HEK293 (cell line): ENCODE results near the gene OTUB1.

Experiments
- CTCF ChIA-PET: fragments of 350-600 bp; formaldehyde crosslinking; extraction: SDS; loops from one replicate; lab custom pipeline; 2021; ENCODE audit warnings: antibody characterized with exemption; lab: Yijun Ruan, JAX
- POLR2A ChIA-PET: fragments of 300-600 bp; formaldehyde crosslinking; extraction: SDS; loops from one replicate; lab custom pipeline; 2020; ENCODE audit warnings: antibody characterized with exemption, inconsistent platforms; lab: Yijun Ruan, JAX
- H3K27ac ChIP-seq: fragments of 200-500 bp; sonication (Bioruptor generic); 2 replicates; pipeline ENCODE4 v1.5.1; 2014; ENCODE audit warnings: low read depth, low read length, control low read depth, inconsistent platforms; ENCODE audit errors: extremely low read depth
- H3K36me3 ChIP-seq, 2 experiments: fragments of 200-500 bp in 1 of 2; sonication (Bioruptor generic) in 1 of 2; 1 replicate in 1 of 2; 2 replicates in 1 of 2; pipeline ENCODE4 v1.5.1; 2014 to 2017; ENCODE audit warnings: inconsistent platforms in 2 of 2, low read length in 2 of 2; ENCODE audit not compliant: control insufficient read depth in 2 of 2, insufficient read depth in 1 of 2
- H3K4me1 ChIP-seq: fragments of 200-500 bp; sonication (Bioruptor generic); 2 replicates; pipeline ENCODE4 v1.5.1; 2014; ENCODE audit warnings: mild to moderate bottlenecking, low read length, inconsistent platforms; ENCODE audit not compliant: control insufficient read depth, insufficient read depth
- H3K4me3 ChIP-seq: 2 replicates; pipeline ENCODE4 v1.5.1; 2011; ENCODE audit warnings: low read depth, mild to moderate bottlenecking, control low read depth, low read length, moderate library complexity
- H3K9me3 ChIP-seq: fragments of 200-500 bp; sonication (Bioruptor generic); 2 replicates; pipeline ENCODE4 v1.5.1; 2014; ENCODE audit warnings: low read depth, low read length, inconsistent platforms; ENCODE audit not compliant: control insufficient read depth, insufficient read depth
- FEZF1 ChIP-seq: fragments of 450-650 bp; formaldehyde crosslinking; IDR thresholded peaks from 2 replicates; pipeline ENCODE4 v1.5.1; 2016; ENCODE audit warnings: missing biosample characterization, missing genetic modification characterization
- OSR2 ChIP-seq: fragments of 450-650 bp; formaldehyde crosslinking; IDR thresholded peaks from 2 replicates; pipeline ENCODE4 v1.5.1; 2016; ENCODE audit warnings: missing biosample characterization, missing genetic modification characterization
- SCRT1 ChIP-seq: fragments of 450-650 bp; formaldehyde crosslinking; IDR thresholded peaks from 2 replicates; pipeline ENCODE4 v1.5.1; 2016; ENCODE audit warnings: missing biosample characterization, missing genetic modification characterization, borderline replicate concordance
- SCRT2 ChIP-seq: fragments of 450-650 bp; formaldehyde crosslinking; IDR thresholded peaks from 2 replicates; pipeline ENCODE4 v1.5.1; 2016; ENCODE audit warnings: missing biosample characterization, missing genetic modification characterization
- TRIM28 ChIP-seq: IDR thresholded peaks from 2 replicates; pipeline ENCODE4 v1.6.1; 2011; ENCODE audit warnings: low read length, control low read depth, borderline replicate concordance
- ZBTB48 ChIP-seq: fragments of 450-650 bp; formaldehyde crosslinking; IDR thresholded peaks from 2 replicates; pipeline ENCODE4 v1.5.1; 2016; ENCODE audit warnings: missing biosample characterization, missing genetic modification characterization
- ZFHX2 ChIP-seq: fragments of 450-650 bp; formaldehyde crosslinking; conservative IDR thresholded peaks from 2 replicates; pipeline ENCODE4 v1.5.1; 2016; ENCODE audit warnings: missing biosample characterization, missing genetic modification characterization
- ZNF133 ChIP-seq: fragments of 450-650 bp; formaldehyde crosslinking; IDR thresholded peaks from 2 replicates; pipeline ENCODE4 v1.5.1; 2016; ENCODE audit warnings: missing biosample characterization, missing genetic modification characterization
- ZNF16 ChIP-seq: fragments of 450-650 bp; formaldehyde crosslinking; IDR thresholded peaks from 2 replicates; pipeline ENCODE4 v1.5.1; 2016; ENCODE audit warnings: low read depth, missing biosample characterization, missing genetic modification characterization
- ZNF174 ChIP-seq: fragments of 450-650 bp; formaldehyde crosslinking; IDR thresholded peaks from 2 replicates; pipeline ENCODE4 v1.5.0; 2017; ENCODE audit warnings: missing biosample characterization, mild to moderate bottlenecking, missing genetic modification characterization
- ZNF2 ChIP-seq: fragments of 450-650 bp; formaldehyde crosslinking; IDR thresholded peaks from 2 replicates; pipeline ENCODE4 v1.5.1; 2016; ENCODE audit warnings: missing biosample characterization, missing genetic modification characterization
- ZNF23 ChIP-seq: fragments of 450-650 bp; formaldehyde crosslinking; IDR thresholded peaks from 2 replicates; pipeline ENCODE4 v1.5.1; 2016; ENCODE audit warnings: missing biosample characterization, missing genetic modification characterization, borderline replicate concordance
- ZNF292 ChIP-seq: fragments of 450-650 bp; formaldehyde crosslinking; IDR thresholded peaks from 2 replicates; pipeline ENCODE4 v1.5.1; 2016; ENCODE audit warnings: low read depth, missing biosample characterization, missing genetic modification characterization, borderline replicate concordance
- ZNF341 ChIP-seq: fragments of 450-650 bp; formaldehyde crosslinking; IDR thresholded peaks from 2 replicates; pipeline ENCODE4; 2016; ENCODE audit warnings: low read depth, missing biosample characterization, missing genetic modification characterization
- ZNF548 ChIP-seq: fragments of 450-650 bp; formaldehyde crosslinking; IDR thresholded peaks from 2 replicates; pipeline ENCODE4 v1.5.1; 2016; ENCODE audit warnings: missing biosample characterization, missing genetic modification characterization
- ZNF664 ChIP-seq: fragments of 450-650 bp; formaldehyde crosslinking; IDR thresholded peaks from 2 replicates; pipeline ENCODE4 v1.5.1; 2016; ENCODE audit warnings: missing biosample characterization, missing genetic modification characterization
- ZNF777 ChIP-seq: fragments of 450-650 bp; formaldehyde crosslinking; IDR thresholded peaks from 2 replicates; pipeline ENCODE4 v1.5.1; 2017; ENCODE audit warnings: missing biosample characterization, missing genetic modification characterization, borderline replicate concordance
- ZNF791 ChIP-seq: fragments of 450-650 bp; formaldehyde crosslinking; IDR thresholded peaks from 2 replicates; pipeline ENCODE4 v1.5.1; 2016; ENCODE audit warnings: missing biosample characterization, missing genetic modification characterization
- TF ChIP-seq, protein P1 (sequence below): fragments of 450-650 bp; formaldehyde crosslinking; optimal IDR thresholded peaks from 2 replicates; pipeline ENCODE3; 2016; ENCODE audit warnings: missing biosample characterization, mild to moderate bottlenecking, missing genetic modification characterization
- TF ChIP-seq, protein P2 (sequence below): fragments of 450-650 bp; formaldehyde crosslinking; IDR thresholded peaks from 2 replicates; pipeline ENCODE4 v1.5.1; 2016; ENCODE audit warnings: missing biosample characterization, missing genetic modification characterization

Gene OTUB1

DNA sequence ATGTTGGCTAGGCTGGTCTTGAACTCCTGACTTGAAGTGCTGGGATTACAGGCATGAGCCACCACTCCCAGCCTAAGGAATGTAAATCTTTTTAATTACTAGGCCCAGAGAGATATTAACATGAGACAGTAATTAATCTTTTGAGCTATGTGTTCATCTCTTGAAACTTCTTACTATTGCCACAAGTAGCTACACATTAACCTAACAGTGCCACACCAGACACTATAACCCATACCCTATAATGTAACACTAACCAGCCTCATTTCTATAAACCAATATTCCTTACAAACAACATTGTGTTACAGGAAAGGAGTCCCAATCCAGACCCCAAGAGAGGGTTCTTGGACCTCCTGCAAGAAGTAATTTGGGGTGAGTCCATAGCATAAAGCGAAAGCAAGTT is 19.8 kb upstream of the OTUB1 start:
- Histone ChIP-seq H3K27ac (no peak overlapping the region), H3K36me3 (no peaks in the 10 kb centered on the region), H3K4me3 (no peak overlapping the region), H3K4me1 (no peaks in the 10 kb centered on the region)
- POLR2A ChIA-PET: interaction anchor here (0.6 to 1.4 kb wide), 2 partner anchors 8 to 219 kb away, joined by 3 to 6 read pairs; partner anchors contain the start of genes COX8A and STIP1
- CTCF ChIA-PET: interaction anchor here (1.9 kb wide), 1 partner anchor 20 kb away, joined by 7 read pairs; no protein-coding TSS in a partner anchor
- no peak for TF ChIP-seq FEZF1
- TF ChIP-seq ZNF292 (tag by site-specific recombination): no peak
- TF ChIP-seq, protein P1, sequence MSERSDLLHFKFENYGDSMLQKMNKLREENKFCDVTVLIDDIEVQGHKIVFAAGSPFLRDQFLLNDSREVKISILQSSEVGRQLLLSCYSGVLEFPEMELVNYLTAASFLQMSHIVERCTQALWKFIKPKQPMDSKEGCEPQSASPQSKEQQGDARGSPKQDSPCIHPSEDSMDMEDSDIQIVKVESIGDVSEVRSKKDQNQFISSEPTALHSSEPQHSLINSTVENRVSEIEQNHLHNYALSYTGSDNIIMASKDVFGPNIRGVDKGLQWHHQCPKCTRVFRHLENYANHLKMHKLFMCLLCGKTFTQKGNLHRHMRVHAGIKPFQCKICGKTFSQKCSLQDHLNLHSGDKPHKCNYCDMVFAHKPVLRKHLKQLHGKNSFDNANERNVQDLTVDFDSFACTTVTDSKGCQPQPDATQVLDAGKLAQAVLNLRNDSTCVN (tag by site-specific recombination): no peak
- TF ChIP-seq ZNF341 (tag by site-specific recombination): no peak
- TF ChIP-seq, all 188 proteins: peak for 0
- H3K9me3 ChIP-seq: no peaks in the 10 kb centered on the region

DNA sequence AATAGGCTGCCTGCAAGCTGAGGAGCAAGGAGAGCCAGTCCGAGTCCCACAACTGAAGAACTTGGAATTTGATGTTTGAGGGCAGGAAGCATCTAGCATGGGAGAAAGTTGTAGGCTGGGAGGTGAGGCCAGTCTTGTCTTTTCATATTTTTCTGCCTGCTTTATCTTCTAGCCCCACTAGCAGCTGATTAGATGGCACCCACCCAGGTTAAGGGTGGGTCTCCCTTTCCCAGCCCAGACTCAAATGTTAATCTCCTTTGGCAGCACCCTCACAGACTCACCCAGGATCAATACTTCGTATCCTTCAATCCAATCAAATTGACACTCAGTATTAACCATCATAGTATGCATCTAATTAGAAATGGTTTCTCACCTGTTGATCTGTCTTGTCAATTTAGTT is 16.8 kb upstream of the OTUB1 start:
- POLR2A ChIA-PET: no interaction called here
- Histone ChIP-seq H3K4me1 (no peaks in the 10 kb centered on the region), H3K4me3 (no peak overlapping the region), H3K9me3 (no peaks in the 10 kb centered on the region), H3K27ac (no peak overlapping the region), H3K36me3 (no peaks in the 10 kb centered on the region)
- CTCF ChIA-PET: no interaction called here
- TF ChIP-seq SCRT1 (tag by site-specific recombination) (0 out of 2 replicates have a peak, but pooled peaks have one; percentile 9), ZNF16 (tag by site-specific recombination) (no peak), SCRT2 (tag by site-specific recombination) (peak; percentile 67)
- TF ChIP-seq, all 188 proteins: peak for 2

DNA sequence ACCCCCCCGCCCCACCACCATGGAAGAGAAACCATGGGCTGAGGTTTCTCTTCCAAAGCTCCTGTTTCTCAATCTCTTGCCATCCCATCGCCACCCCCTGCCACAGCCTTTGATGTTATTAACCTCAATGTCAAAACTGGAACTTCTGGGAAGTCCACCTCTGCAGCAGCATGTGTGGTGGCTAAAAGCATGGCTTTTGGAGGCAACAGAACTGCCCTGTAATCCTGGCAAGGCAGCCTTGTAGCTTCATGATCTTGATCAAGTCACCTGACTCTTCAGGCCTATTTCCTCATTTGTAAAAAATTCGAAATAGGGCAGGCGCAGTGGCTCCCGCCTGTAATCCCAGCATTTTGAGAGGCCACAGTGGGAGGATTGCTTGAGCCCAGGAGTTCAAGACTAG is 15.3 kb upstream of the OTUB1 start:
- H3K4me3 ChIP-seq: no peak overlapping the region
- H3K4me1 ChIP-seq: no peaks in the 10 kb centered on the region
- H3K36me3 ChIP-seq: peaks cover 0 to under 1% of the 10 kb centered on the region in 2 experiments; a peak in 1 of 3 replicates
- TF ChIP-seq ZNF341 (tag by site-specific recombination): no peak
- TF ChIP-seq ZNF174 (tag by site-specific recombination): no peak
- TF ChIP-seq ZNF777 (tag by site-specific recombination): no peak
- TF ChIP-seq ZNF791 (tag by site-specific recombination): no peak
- TF ChIP-seq ZNF2 (tag by site-specific recombination): no peak
- TF ChIP-seq ZNF548 (tag by site-specific recombination): no peak
- no peak for TF ChIP-seq ZBTB48 (tag by site-specific recombination)
- TF ChIP-seq ZFHX2 (tag by site-specific recombination): no peak
- no peak for TF ChIP-seq OSR2 (tag by site-specific recombination)
- TF ChIP-seq ZNF133 (tag by site-specific recombination): no peak
- no peak for TF ChIP-seq ZNF23
- TF ChIP-seq ZNF292 (tag by site-specific recombination): no peak
- TF ChIP-seq, protein P2, sequence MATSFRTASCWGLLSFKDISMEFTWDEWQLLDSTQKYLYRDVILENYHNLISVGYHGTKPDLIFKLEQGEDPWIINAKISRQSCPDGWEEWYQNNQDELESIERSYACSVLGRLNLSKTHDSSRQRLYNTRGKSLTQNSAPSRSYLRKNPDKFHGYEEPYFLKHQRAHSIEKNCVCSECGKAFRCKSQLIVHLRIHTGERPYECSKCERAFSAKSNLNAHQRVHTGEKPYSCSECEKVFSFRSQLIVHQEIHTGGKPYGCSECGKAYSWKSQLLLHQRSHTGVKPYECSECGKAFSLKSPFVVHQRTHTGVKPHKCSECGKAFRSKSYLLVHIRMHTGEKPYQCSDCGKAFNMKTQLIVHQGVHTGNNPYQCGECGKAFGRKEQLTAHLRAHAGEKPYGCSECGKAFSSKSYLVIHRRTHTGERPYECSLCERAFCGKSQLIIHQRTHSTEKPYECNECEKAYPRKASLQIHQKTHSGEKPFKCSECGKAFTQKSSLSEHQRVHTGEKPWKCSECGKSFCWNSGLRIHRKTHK: no peak
- TF ChIP-seq TRIM28: no peak
- TF ChIP-seq ZNF664 (tag by site-specific recombination): no peak
- TF ChIP-seq, all 188 proteins: peak for 0
- no peaks in the 10 kb centered on the region for H3K9me3 ChIP-seq
- POLR2A ChIA-PET: no interaction called here
- CTCF ChIA-PET: interaction anchor here (0.6 to 0.7 kb wide), 2 partner anchors 27 to 131 kb away, joined by 3 read pairs; no protein-coding TSS in a partner anchor
- no peak overlapping the region for H3K27ac ChIP-seq
